ENCODE results near the gene PROB1.

The PROB1 gene

GRCh38 chr5:139430015-139430414, 35.1 kb upstream of the PROB1 start:
- DNase-seq: no peak
- Histone ChIP-seq H3K27me3 (ENCODE audit: insufficient read depth, low read length) (no peaks in the 10 kb centered on the region), H3K36me3 (ENCODE audit: control insufficient read depth in 1 of 2, insufficient read depth in 2 of 2, low read length in 2 of 2) (peaks cover 4 to 5% of the 10 kb centered on the region in 2 experiments), H3K4me2 (ENCODE audit: low read length) (no peak overlapping the region), H2BK120ac (ENCODE audit: insufficient read depth, low read length, poor library complexity) (no peak overlapping the region), H3K9me3 (ENCODE audit: insufficient read depth, low read depth, low read length) (no peaks in the 10 kb centered on the region), H3K4me1 (ENCODE audit: control insufficient read depth in 1 of 2, insufficient read depth in 2 of 2, low read length in 2 of 2) (peaks cover 3 to 5% of the 10 kb centered on the region in 2 experiments), H3K79me2 (ENCODE audit: control insufficient read depth, insufficient read depth, low read length, poor library complexity) (no peaks in the 10 kb centered on the region), H4K8ac (ENCODE audit: low read depth, low read length) (no peak overlapping the region), H3K4ac (ENCODE audit: low read depth, low read length) (no peak overlapping the region), H2AFZ (ENCODE audit: insufficient read depth, low read length, poor library complexity) (no peak overlapping the region), H3K27ac (ENCODE audit: low read depth, low read length) (no peak overlapping the region), H2BK12ac (ENCODE audit: low read length) (no peak overlapping the region), H4K91ac (ENCODE audit: low read depth, low read length) (no peak overlapping the region), H3K18ac (ENCODE audit: low read length) (no peak overlapping the region), H3K79me1 (ENCODE audit: low read length) (no peaks in the 10 kb centered on the region), H3K4me3 (ENCODE audit: low read depth, low read length) (no peak overlapping the region), H3K9ac (ENCODE audit: low read length) (no peak overlapping the region), H3K14ac (ENCODE audit: low read length) (no peak overlapping the region), H4K12ac (ENCODE audit: low read depth, low read length) (no peak overlapping the region), H2AK5ac (ENCODE audit: low read length) (no peak overlapping the region), H3K23ac (ENCODE audit: low read length) (no peak overlapping the region), H2BK5ac (ENCODE audit: low read depth, low read length, poor library complexity) (no peak overlapping the region)
- WGBS (ENCODE audit: extremely low coverage, insufficient coverage, insufficient read length): no CpG with 5 or more reads among the region's 2 CpGs

DNA sequence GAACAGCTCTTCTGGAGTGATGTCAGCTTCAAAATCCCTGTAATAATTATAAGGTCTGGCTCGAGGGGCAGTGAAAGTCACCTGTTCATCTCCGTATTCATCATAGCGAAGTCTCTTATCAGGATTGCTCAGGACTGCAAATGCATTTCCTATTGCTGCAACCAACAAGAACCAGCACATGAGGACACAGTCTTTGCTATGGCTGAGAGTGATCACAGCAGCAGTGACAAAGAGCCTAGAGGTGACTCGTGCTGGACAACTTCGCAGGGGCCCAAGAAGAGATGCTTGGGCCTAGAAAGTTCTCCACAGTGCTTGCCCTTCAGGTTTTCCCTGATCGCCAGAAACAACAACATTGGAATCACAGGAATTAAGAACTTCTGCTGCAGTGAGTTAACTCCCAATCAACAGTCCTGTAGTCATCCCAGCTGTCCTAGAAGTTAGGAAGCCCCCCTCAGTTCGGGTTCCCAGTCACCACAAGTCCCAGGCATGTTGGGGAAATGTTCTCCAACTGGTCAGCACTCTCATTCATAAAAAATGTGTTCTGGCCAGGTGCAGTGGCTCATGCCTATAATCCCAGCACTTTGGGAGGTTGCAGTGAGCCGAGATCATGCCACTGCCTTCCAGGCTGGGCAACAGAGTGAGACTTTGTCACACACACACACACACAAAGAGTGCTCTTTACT, 31.4 kb upstream of the PROB1 start:
- H3K27ac ChIP-seq (ENCODE audit: low read depth, low read length): no peak overlapping the region
- H3K18ac ChIP-seq (ENCODE audit: low read length): no peak overlapping the region
- no peak overlapping the region for H2BK12ac ChIP-seq (ENCODE audit: low read length)
- no peaks in the 10 kb centered on the region for H3K27me3 ChIP-seq (ENCODE audit: insufficient read depth, low read length)
- H3K79me1 ChIP-seq (ENCODE audit: low read length): no peaks in the 10 kb centered on the region
- H2AK5ac ChIP-seq (ENCODE audit: low read length): no peak overlapping the region
- no peak overlapping the region for H4K8ac ChIP-seq (ENCODE audit: low read depth, low read length)
- no peak overlapping the region for H3K9ac ChIP-seq (ENCODE audit: low read length)
- no peak overlapping the region for H3K4me2 ChIP-seq (ENCODE audit: low read length)
- H4K91ac ChIP-seq (ENCODE audit: low read depth, low read length): no peak overlapping the region
- peaks cover 2 to 6% of the 10 kb centered on the region in 2 experiments for H3K36me3 ChIP-seq (ENCODE audit: control insufficient read depth in 1 of 2, insufficient read depth in 2 of 2, low read length in 2 of 2)
- no peaks in the 10 kb centered on the region for H3K79me2 ChIP-seq (ENCODE audit: control insufficient read depth, insufficient read depth, low read length, poor library complexity)
- no peak overlapping the region for H3K4ac ChIP-seq (ENCODE audit: low read depth, low read length)
- H3K4me1 ChIP-seq (ENCODE audit: control insufficient read depth in 1 of 2, insufficient read depth in 2 of 2, low read length in 2 of 2): peaks cover 3 to 5% of the 10 kb centered on the region in 2 experiments
- no peak overlapping the region for H4K12ac ChIP-seq (ENCODE audit: low read depth, low read length)
- no peak overlapping the region for H2BK5ac ChIP-seq (ENCODE audit: low read depth, low read length, poor library complexity)
- no peak overlapping the region for H3K23ac ChIP-seq (ENCODE audit: low read length)
- no CpG with 5 or more reads among the region's 8 CpGs for WGBS (ENCODE audit: extremely low coverage, insufficient coverage, insufficient read length)
- H3K4me3 ChIP-seq (ENCODE audit: low read depth, low read length): no peak overlapping the region
- no peaks in the 10 kb centered on the region for H3K9me3 ChIP-seq (ENCODE audit: insufficient read depth, low read depth, low read length)
- peak; percentile 33 to 53 for DNase-seq
- no peak overlapping the region for H2AFZ ChIP-seq (ENCODE audit: insufficient read depth, low read length, poor library complexity)
- H3K14ac ChIP-seq (ENCODE audit: low read length): no peak overlapping the region
- no peak overlapping the region for H2BK120ac ChIP-seq (ENCODE audit: insufficient read depth, low read length, poor library complexity)

GRCh38 chr5:139425497-139425896, 30.6 kb upstream of the PROB1 start:
- Histone ChIP-seq H2AK5ac (ENCODE audit: low read length) (no peak overlapping the region), H3K4me3 (ENCODE audit: low read depth, low read length) (no peak overlapping the region), H4K8ac (ENCODE audit: low read depth, low read length) (no peak overlapping the region)

GRCh38 chr5:139422307-139422893, 27.5 kb upstream of the PROB1 start:
- Histone ChIP-seq H2BK12ac (ENCODE audit: low read length) (no peak overlapping the region), H4K8ac (ENCODE audit: low read depth, low read length) (no peak overlapping the region), H3K14ac (ENCODE audit: low read length) (no peak overlapping the region), H3K4me2 (ENCODE audit: low read length) (no peak overlapping the region), H3K4ac (ENCODE audit: low read depth, low read length) (no peak overlapping the region), H2BK5ac (ENCODE audit: low read depth, low read length, poor library complexity) (no peak overlapping the region), H3K27me3 (ENCODE audit: insufficient read depth, low read length) (no peaks in the 10 kb centered on the region), H3K18ac (ENCODE audit: low read length) (no peak overlapping the region), H2BK120ac (ENCODE audit: insufficient read depth, low read length, poor library complexity) (no peak overlapping the region), H2AFZ (ENCODE audit: insufficient read depth, low read length, poor library complexity) (no peak overlapping the region), H3K4me3 (ENCODE audit: low read depth, low read length) (no peak overlapping the region), H3K9ac (ENCODE audit: low read length) (no peak overlapping the region), H3K27ac (ENCODE audit: low read depth, low read length) (no peak overlapping the region), H4K91ac (ENCODE audit: low read depth, low read length) (no peak overlapping the region), H3K36me3 (ENCODE audit: control insufficient read depth in 1 of 2, insufficient read depth in 2 of 2, low read length in 2 of 2) (peaks cover 3 to 5% of the 10 kb centered on the region in 2 experiments), H3K79me2 (ENCODE audit: control insufficient read depth, insufficient read depth, low read length, poor library complexity) (no peaks in the 10 kb centered on the region), H3K79me1 (ENCODE audit: low read length) (no peaks in the 10 kb centered on the region), H2AK5ac (ENCODE audit: low read length) (no peak overlapping the region), H3K23ac (ENCODE audit: low read length) (no peak overlapping the region), H4K12ac (ENCODE audit: low read depth, low read length) (no peak overlapping the region), H3K4me1 (ENCODE audit: control insufficient read depth in 1 of 2, insufficient read depth in 2 of 2, low read length in 2 of 2) (peaks cover 3 to 5% of the 10 kb centered on the region in 2 experiments), H3K9me3 (ENCODE audit: insufficient read depth, low read depth, low read length) (no peaks in the 10 kb centered on the region)
- peak; percentile 56 to 87 for DNase-seq
- WGBS (ENCODE audit: extremely low coverage, insufficient coverage, insufficient read length): no CpG with 5 or more reads among the region's 5 CpGs

More at GRCh38 chr5:139425497-139425896, 30.6 kb upstream of the PROB1 start:
- Histone ChIP-seq H3K27ac (ENCODE audit: low read depth, low read length) (no peak overlapping the region), H3K23ac (ENCODE audit: low read length) (no peak overlapping the region), H3K36me3 (ENCODE audit: control insufficient read depth in 1 of 2, insufficient read depth in 2 of 2, low read length in 2 of 2) (peaks cover 2 to 6% of the 10 kb centered on the region in 2 experiments), H4K91ac (ENCODE audit: low read depth, low read length) (no peak overlapping the region), H3K9ac (ENCODE audit: low read length) (no peak overlapping the region), H3K79me1 (ENCODE audit: low read length) (no peaks in the 10 kb centered on the region), H2BK12ac (ENCODE audit: low read length) (no peak overlapping the region), H3K14ac (ENCODE audit: low read length) (no peak overlapping the region), H2BK5ac (ENCODE audit: low read depth, low read length, poor library complexity) (no peak overlapping the region), H4K12ac (ENCODE audit: low read depth, low read length) (no peak overlapping the region), H2AFZ (ENCODE audit: insufficient read depth, low read length, poor library complexity) (no peak overlapping the region), H3K4me2 (ENCODE audit: low read length) (no peak overlapping the region), H3K4me1 (ENCODE audit: control insufficient read depth in 1 of 2, insufficient read depth in 2 of 2, low read length in 2 of 2) (peaks cover 3 to 5% of the 10 kb centered on the region in 2 experiments), H3K27me3 (ENCODE audit: insufficient read depth, low read length) (no peaks in the 10 kb centered on the region), H3K79me2 (ENCODE audit: control insufficient read depth, insufficient read depth, low read length, poor library complexity) (no peaks in the 10 kb centered on the region), H3K18ac (ENCODE audit: low read length) (no peak overlapping the region), H3K4ac (ENCODE audit: low read depth, low read length) (no peak overlapping the region), H2BK120ac (ENCODE audit: insufficient read depth, low read length, poor library complexity) (no peak overlapping the region), H3K9me3 (ENCODE audit: insufficient read depth, low read depth, low read length) (no peaks in the 10 kb centered on the region)
- DNase-seq: no peak
- WGBS (ENCODE audit: extremely low coverage, insufficient coverage, insufficient read length): no CpG with 5 or more reads among the region's 5 CpGs

Data from trophoblast cell (in vitro differentiated cells and primary cell).